HG03103 (cell line): ENCODE measurements around the gene PLB1.
"Not testable (repeated sequence)": the region's sequence is repeated elsewhere in the genome, so short reads cannot be mapped to it uniquely, and the experiment has no call there.

ENCODE experiments used
- ATAC-seq: cut with Tn5 transposase; IDR thresholded peaks from one replicate; pipeline ENCODE4 v1.9.1; 2021; ENCODE audit warnings: low read depth; ENCODE audit not compliant: unreplicated experiment

PLB1 gene

GRCh38 chr2:28656937-28657615 lies 161.2 kb downstream of the PLB1 start:
- no peak for ATAC-seq

- ATAC-seq: no peak
Observed at GRCh38 chr2:28658369-28658768, 162.5 kb downstream of the PLB1 start.

GRCh38 chr2:28659127-28659526 lies 163.3 kb downstream of the PLB1 start:
- no peak for ATAC-seq

- no peak for ATAC-seq
Observed at GRCh38 chr2:28661589-28662001, 165.7 kb downstream of the PLB1 start.

- no peak for ATAC-seq
Observed at GRCh38 chr2:28662044-28662443, 166.2 kb downstream of the PLB1 start.

GRCh38 chr2:28662468-28663181 lies 166.8 kb downstream of the PLB1 start:
- no peak for ATAC-seq

GRCh38 chr2:28663359-28663758 lies 167.5 kb downstream of the PLB1 start:
- ATAC-seq: no peak

- no peak for ATAC-seq
Observed at GRCh38 chr2:28664120-28664842, 168.4 kb downstream of the PLB1 start.

GRCh38 chr2:28665041-28665704 lies 169.3 kb downstream of the PLB1 start:
- ATAC-seq: no peak

GRCh38 chr2:28665811-28666377 lies 170.0 kb downstream of the PLB1 start:
- ATAC-seq: not testable (repeated sequence)

GRCh38 chr2:28666496-28667184 lies 170.8 kb downstream of the PLB1 start:
- no peak for ATAC-seq

- ATAC-seq: no peak
Observed at GRCh38 chr2:28667261-28667660, 171.4 kb downstream of the PLB1 start.

GRCh38 chr2:28668106-28668814 lies 172.4 kb downstream of the PLB1 start:
- ATAC-seq: no peak

- no peak for ATAC-seq
Observed at GRCh38 chr2:28668880-28669279, 173.0 kb downstream of the PLB1 start.

GRCh38 chr2:28670856-28671255 lies 175.0 kb downstream of the PLB1 start:
- no peak for ATAC-seq

GRCh38 chr2:28673338-28673737 lies 177.5 kb downstream of the PLB1 start:
- no peak for ATAC-seq

GRCh38 chr2:28674062-28674712 lies 178.3 kb downstream of the PLB1 start:
- ATAC-seq: no peak

GRCh38 chr2:28674713-28675068 lies 178.8 kb downstream of the PLB1 start:
- no peak for ATAC-seq
